HepG2 (cell line): ENCODE results near the gene INTS15. TPM values are rescaled to one million over a fixed set of nuclear protein-coding genes. Genes with fewer than 3 reads are reported as not detected.

Source experiments
- AKNA ChIP-seq: sonication (generic); formaldehyde crosslinking; IDR thresholded peaks from 2 replicates; pipeline ENCODE4 v1.4.0; 2020; ENCODE audit warnings: missing genetic modification reagents, borderline replicate concordance
- EED ChIP-seq: sonication (generic); formaldehyde crosslinking; IDR thresholded peaks from 2 replicates; pipeline ENCODE4 v1.5.0; 2020; ENCODE audit warnings: mild to moderate bottlenecking, missing genetic modification reagents
- IKZF5 ChIP-seq: IDR thresholded peaks from 2 replicates; pipeline ENCODE4 v1.6.1; 2018; ENCODE audit warnings: missing genetic modification reagents, mild to moderate bottlenecking, missing compliant biosample characterization
- STAT6 ChIP-seq: sonication (generic); formaldehyde crosslinking; IDR thresholded peaks from 2 replicates; pipeline ENCODE4 v1.4.0; 2020; ENCODE audit warnings: missing genetic modification reagents, mild to moderate bottlenecking, borderline replicate concordance
- THAP7 ChIP-seq: sonication (generic); formaldehyde crosslinking; IDR thresholded peaks from 2 replicates; pipeline ENCODE4 v1.8.1; 2023; ENCODE audit warnings: mild to moderate bottlenecking, missing genetic modification reagents
- ZNF142 ChIP-seq: sonication (generic); formaldehyde crosslinking; IDR thresholded peaks from 2 replicates; pipeline ENCODE4 v1.4.0; 2020; ENCODE audit warnings: missing genetic modification reagents
- ZNF574 ChIP-seq: sonication (generic); formaldehyde crosslinking; IDR thresholded peaks from 2 replicates; pipeline ENCODE4 v1.4.0; 2020; ENCODE audit warnings: missing genetic modification reagents
- ZSCAN29 ChIP-seq: sonication (generic); formaldehyde crosslinking; conservative IDR thresholded peaks from 2 replicates; pipeline ENCODE4 v1.4.0; 2020; ENCODE audit warnings: mild to moderate bottlenecking, missing genetic modification reagents
- polyA plus RNA-seq, 8 experiments: library from polyadenylated mRNA; depleted of rRNA in 3 of 8; stranded (reverse) in 7 of 8; unstranded in 1 of 8; fragments of >200 nt; fragmentation: Illumina TruSeq in 4 of 8; extraction: Trizol in 4 of 8; gene quantifications; 2 replicates each; pipeline versions ENCODE4 v1.2.1 to v1.2.3, GENCODE V29; 2011 to 2016; ENCODE audit warnings: low read depth in 4 of 8, missing spikeins in 1 of 8, mixed read lengths in 1 of 8; ENCODE audit not compliant: insufficient read depth in 1 of 8
- total RNA-seq, 5 experiments: library from RNA; depleted of rRNA; stranded (reverse); fragments of >200 nt; fragmentation: Illumina TruSeq; extraction: Trizol; gene quantifications; 2 replicates each; pipeline ENCODE4 v1.2.3, GENCODE V29; 2016; ENCODE audit warnings: low read depth in 1 of 5

Gene INTS15
- total and polyA plus RNA-seq, 2 of the 13 experiments (the other 11 are each of a cell fraction or from before 2014, with no cell fraction given), result 16.3 to 25.7 TPM

GRCh38 chr7:6577369-6578113 is 12.3 kb upstream of the INTS15 start, which contains the start of gene ZDHHC4 (continued):
- no peak for TF ChIP-seq ZNF142
- TF ChIP-seq IKZF5 (CRISPR knock-in tag), result peak; percentile 75
- no peak for TF ChIP-seq EED (CRISPR knock-in tag)
- TF ChIP-seq ZNF574 (CRISPR knock-in tag), result peak; percentile 92
- TF ChIP-seq AKNA (CRISPR knock-in tag), result no peak
- 0 out of 2 replicates have a peak, but pooled peaks have one; percentile 42 for TF ChIP-seq THAP7 (CRISPR knock-in tag)
- TF ChIP-seq STAT6 (CRISPR knock-in tag), result no peak
- TF ChIP-seq ZSCAN29 (CRISPR knock-in tag), result no peak; the same call in 1 of the 2 replicates
